ENCODE measurements around the gene ANKS1B.

DNA sequence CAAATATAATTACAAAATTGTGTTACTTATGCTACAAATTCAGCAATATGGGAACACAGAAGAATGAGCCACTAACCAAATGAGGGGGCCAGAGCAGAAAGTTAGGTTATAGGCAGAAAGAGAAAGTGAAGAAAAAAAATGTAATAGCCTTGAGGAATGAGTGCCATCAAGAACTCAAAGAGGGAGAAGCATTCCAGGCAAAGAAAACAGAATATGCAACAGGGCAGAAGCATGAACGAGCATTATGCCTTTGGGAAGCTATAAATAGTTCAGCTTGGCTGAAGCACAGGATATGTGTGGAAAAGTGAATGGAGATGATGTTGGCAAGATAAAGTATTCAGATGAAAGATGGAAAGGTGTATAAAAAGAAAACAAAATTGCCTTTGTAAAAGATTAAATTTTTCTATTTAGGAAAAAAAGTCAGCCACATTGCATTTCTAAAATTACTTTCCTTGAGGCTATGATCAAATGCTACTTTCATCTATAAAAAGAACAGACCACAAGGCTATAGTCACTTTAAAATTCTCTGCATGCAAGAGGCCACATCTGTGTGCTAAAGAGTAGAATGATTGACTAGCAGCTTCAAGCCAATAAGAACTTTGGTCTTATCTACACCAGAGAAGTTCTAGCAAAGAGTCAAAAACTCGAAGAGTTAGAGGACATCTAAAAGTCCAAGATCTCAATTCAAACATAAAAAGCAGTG is 530.7 kb downstream of the ANKS1B start:
- TF ChIP-seq CTCF (IDR thresholded peaks at IDR 0.05) (no peak), POLR2A (IDR thresholded peaks at IDR 0.05) (no peak), EP300 (IDR thresholded peaks at IDR 0.05) (no peak)
